GM12873 (cell line): ENCODE data around the gene ZBP1.

Experiments used
- CTCF ChIP-seq: IDR thresholded peaks from 2 replicates; pipeline ENCODE4 v1.5.1; 2012; ENCODE audit warnings: low read depth, mild to moderate bottlenecking, moderate library complexity, low read length, control low read depth; ENCODE audit not compliant: insufficient read depth; ENCODE audit errors: missing control alignments

ZBP1 gene

GRCh38 chr20:57587278-57587988 lies 32.8 kb downstream of the ZBP1 start:
- no peak for TF ChIP-seq CTCF

GRCh38 chr20:57586943-57587277 lies 33.3 kb downstream of the ZBP1 start:
- no peak for TF ChIP-seq CTCF

GRCh38 chr20:57586370-57586793 lies 33.8 kb downstream of the ZBP1 start:
- TF ChIP-seq CTCF = no peak

- no peak for TF ChIP-seq CTCF
These were observed 34.6 kb downstream of the ZBP1 start for GRCh38 chr20:57585466-57586213.

GRCh38 chr20:57584768-57585461 lies 35.3 kb downstream of the ZBP1 start:
- TF ChIP-seq CTCF = no peak

GRCh38 chr20:57583289-57584257 lies 36.7 kb downstream of the ZBP1 start:
- no peak for TF ChIP-seq CTCF
